ENCODE data around the gene ATP4A. TPM values are rescaled to one million over a fixed set of nuclear protein-coding genes. Genes with fewer than 3 reads are reported as not detected.

Gene ATP4A
- total RNA-seq, 4 donors from 2014 or later, result 0.18 TPM; not detected in 3

- WGBS, 2 donors, result 61 to 79% methylated on average over 2 to 3 of the region's 8 CpGs
- H3K27me3 ChIP-seq, result no peaks in the 10 kb centered on the region
- H3K27ac ChIP-seq, result peak overlapping the region in 3 of 4 donors; percentile 85 to 92 (median 88)
- peak overlapping the region; percentile 63 to 88 (median 82) for H3K4me3 ChIP-seq
- intact Hi-C loops (cut with DNase I), result loop anchor here (10.0 kb wide), 1 partner anchor 168 kb away; the partner anchor contains the start of gene KMT2B
- no peaks in the 10 kb centered on the region for H3K9me3 ChIP-seq
- peaks cover 18 to 47% (median 19%) of the 10 kb centered on the region in 3 donors for H3K4me1 ChIP-seq
- no peak for DNase-seq
- peaks cover 0 to 48% (median 7%) of the 10 kb centered on the region in 3 donors for H3K36me3 ChIP-seq
- TF ChIP-seq, protein P1, sequence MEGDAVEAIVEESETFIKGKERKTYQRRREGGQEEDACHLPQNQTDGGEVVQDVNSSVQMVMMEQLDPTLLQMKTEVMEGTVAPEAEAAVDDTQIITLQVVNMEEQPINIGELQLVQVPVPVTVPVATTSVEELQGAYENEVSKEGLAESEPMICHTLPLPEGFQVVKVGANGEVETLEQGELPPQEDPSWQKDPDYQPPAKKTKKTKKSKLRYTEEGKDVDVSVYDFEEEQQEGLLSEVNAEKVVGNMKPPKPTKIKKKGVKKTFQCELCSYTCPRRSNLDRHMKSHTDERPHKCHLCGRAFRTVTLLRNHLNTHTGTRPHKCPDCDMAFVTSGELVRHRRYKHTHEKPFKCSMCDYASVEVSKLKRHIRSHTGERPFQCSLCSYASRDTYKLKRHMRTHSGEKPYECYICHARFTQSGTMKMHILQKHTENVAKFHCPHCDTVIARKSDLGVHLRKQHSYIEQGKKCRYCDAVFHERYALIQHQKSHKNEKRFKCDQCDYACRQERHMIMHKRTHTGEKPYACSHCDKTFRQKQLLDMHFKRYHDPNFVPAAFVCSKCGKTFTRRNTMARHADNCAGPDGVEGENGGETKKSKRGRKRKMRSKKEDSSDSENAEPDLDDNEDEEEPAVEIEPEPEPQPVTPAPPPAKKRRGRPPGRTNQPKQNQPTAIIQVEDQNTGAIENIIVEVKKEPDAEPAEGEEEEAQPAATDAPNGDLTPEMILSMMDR (IDR thresholded peaks at IDR 0.05), result no peak
- TF ChIP-seq POLR2A (IDR thresholded peaks at IDR 0.05), result no peak
Observed at GRCh38 chr19:35546532-35546931, 16.9 kb downstream of the ATP4A start.

- Histone ChIP-seq H3K36me3 (peaks cover 0 to 46% (median 6%) of the 10 kb centered on the region in 3 donors), H3K9me3 (no peaks in the 10 kb centered on the region), H3K27me3 (no peaks in the 10 kb centered on the region), H3K4me3 (peak overlapping the region; percentile 63 to 88 (median 82)), H3K27ac (peak overlapping the region; percentile 85 to 92 (median 86)), H3K4me1 (peaks cover 18 to 47% (median 19%) of the 10 kb centered on the region in 3 donors)
- no peak for TF ChIP-seq POLR2A (IDR thresholded peaks at IDR 0.05)
- TF ChIP-seq, protein P1 (IDR thresholded peaks at IDR 0.05), result no peak
- intact Hi-C loops (cut with DNase I), result loop anchor here (10.0 kb wide), 1 partner anchor 169 kb away; the partner anchor contains the start of gene KMT2B
- no peak for DNase-seq
- WGBS, 2 donors, result 4 to 8% methylated on average over 6 to 10 of the region's 27 CpGs
Observed at GRCh38 chr19:35545855-35546381, 17.5 kb downstream of the ATP4A start.

- Histone ChIP-seq H3K4me1 (peaks cover 18 to 47% (median 19%) of the 10 kb centered on the region in 3 donors), H3K27ac (peak within 1 kb of the TSS; percentile 85 to 92 (median 86)), H3K27me3 (no peaks in the 10 kb centered on the region), H3K4me3 (peak within 1 kb of the TSS; percentile 63 to 88 (median 82)), H3K36me3 (peaks cover 0 to 39% (median 0%) of the 10 kb centered on the region in 3 donors), H3K9me3 (no peaks in the 10 kb centered on the region)
- TF ChIP-seq POLR2A (IDR thresholded peaks at IDR 0.05), result peak in 2 of 4 donors; percentile 57 to 66
- TF ChIP-seq, protein P1 (IDR thresholded peaks at IDR 0.05), result peak in 2 of 6 experiments; percentile 18 to 21
- WGBS, 2 donors, result 0 to 1% methylated on average over 3 to 22 of the region's 85 CpGs
- intact Hi-C loops (cut with DNase I), result loop anchor here (10.0 kb wide), 1 partner anchor 170 kb away; the partner anchor contains the start of gene KMT2B
- DNase-seq, result peak; percentile 44
Observed at GRCh38 chr19:35545001-35545854, 18.2 kb downstream of the ATP4A start, which contains the start of gene TMEM147. TSS of gene TMEM147 (plus strand) at chr19:35545626. CDS start at chr19:35545740, 114 bp downstream.

DNA sequence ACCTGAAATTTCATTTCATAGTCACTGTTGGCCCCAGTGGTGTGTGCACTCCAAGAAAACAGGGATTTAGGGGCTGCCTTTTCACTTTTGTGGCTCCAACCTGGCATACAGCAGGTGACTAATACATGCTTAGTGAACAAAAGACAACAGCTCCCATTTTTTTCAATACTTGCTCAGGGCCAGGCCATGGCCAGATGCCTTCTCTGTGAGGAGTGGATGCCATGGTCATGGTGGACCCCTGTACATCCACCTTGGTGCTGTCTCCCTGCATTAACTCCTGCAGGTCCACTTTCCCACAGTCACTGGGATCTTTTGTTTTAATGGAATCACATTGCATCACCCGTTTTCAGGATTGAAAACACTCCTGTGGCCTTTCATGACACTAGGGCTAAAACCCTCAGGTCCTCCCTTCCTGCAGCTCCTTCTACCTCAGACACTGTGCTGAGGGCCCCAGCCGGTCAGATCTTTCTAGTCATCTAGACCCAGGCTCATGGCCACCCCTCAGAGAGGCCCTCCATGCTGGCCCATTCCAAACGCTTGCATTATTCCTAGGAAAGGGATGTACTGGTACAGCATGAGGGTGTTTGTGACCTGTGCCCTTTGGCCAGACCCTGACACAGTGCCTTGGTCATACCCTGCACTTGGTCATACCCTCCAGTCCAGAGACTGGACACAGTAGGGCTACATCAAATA lies 19.2 kb downstream of the ATP4A start:
- WGBS, 2 donors, result 86 to 90% methylated on average over 3 of the region's 3 CpGs
- intact Hi-C loops (cut with DNase I), result loop anchor here (10.0 kb wide), 1 partner anchor 171 kb away; the partner anchor contains the start of gene KMT2B
- H3K36me3 ChIP-seq, result peaks cover 0 to 34% (median 0%) of the 10 kb centered on the region in 3 donors

More for the DNA sequence above, 19.2 kb downstream of the ATP4A start:
- TF ChIP-seq, protein P1 (IDR thresholded peaks at IDR 0.05), result no peak
- TF ChIP-seq POLR2A (IDR thresholded peaks at IDR 0.05), result no peak
- Histone ChIP-seq H3K27me3 (no peaks in the 10 kb centered on the region), H3K27ac (peak overlapping the region; percentile 85 to 92 (median 86)), H3K9me3 (no peaks in the 10 kb centered on the region), H3K4me3 (peak overlapping the region; percentile 63 to 88 (median 82)), H3K4me1 (peaks cover 18 to 45% (median 19%) of the 10 kb centered on the region in 3 donors)
- DNase-seq, result no peak
